PFSK-1 (cell line): ENCODE results near the gene SYTL3.

Source experiments
- FOXP2 ChIP-seq: optimal IDR thresholded peaks from 2 replicates; pipeline ENCODE3; 2011; ENCODE audit warnings: borderline replicate concordance, control low read depth, inconsistent platforms; ENCODE audit not compliant: insufficient read depth; ENCODE audit errors: extremely low read length, extremely low read depth
- POLR2AphosphoS5 ChIP-seq: IDR thresholded peaks from 2 replicates; pipeline ENCODE4 v1.6.1; 2012; ENCODE audit warnings: low read depth, mild to moderate bottlenecking, control low read depth, low read length, moderate library complexity
- REST ChIP-seq, 2 experiments: IDR thresholded peaks; 2 replicates each; pipeline versions ENCODE4 v1.6.1 to v1.8.0; 2011 to 2012; ENCODE audit warnings: low read depth in 2 of 2, low read length in 2 of 2, control low read depth in 1 of 2, inconsistent platforms in 1 of 2, mild to moderate bottlenecking in 1 of 2, moderate library complexity in 1 of 2; ENCODE audit not compliant: insufficient read depth in 1 of 2
- SIN3A ChIP-seq: IDR thresholded peaks from 2 replicates; pipeline ENCODE4 v1.6.1; 2012; ENCODE audit warnings: mild to moderate bottlenecking, low read length, moderate library complexity, borderline replicate concordance; ENCODE audit not compliant: insufficient read depth
- TAF1 ChIP-seq: IDR thresholded peaks from 2 replicates; pipeline ENCODE4 v1.6.1; 2012; ENCODE audit warnings: low read length, control low read depth, borderline replicate concordance; ENCODE audit not compliant: insufficient read depth

The SYTL3 gene

DNA sequence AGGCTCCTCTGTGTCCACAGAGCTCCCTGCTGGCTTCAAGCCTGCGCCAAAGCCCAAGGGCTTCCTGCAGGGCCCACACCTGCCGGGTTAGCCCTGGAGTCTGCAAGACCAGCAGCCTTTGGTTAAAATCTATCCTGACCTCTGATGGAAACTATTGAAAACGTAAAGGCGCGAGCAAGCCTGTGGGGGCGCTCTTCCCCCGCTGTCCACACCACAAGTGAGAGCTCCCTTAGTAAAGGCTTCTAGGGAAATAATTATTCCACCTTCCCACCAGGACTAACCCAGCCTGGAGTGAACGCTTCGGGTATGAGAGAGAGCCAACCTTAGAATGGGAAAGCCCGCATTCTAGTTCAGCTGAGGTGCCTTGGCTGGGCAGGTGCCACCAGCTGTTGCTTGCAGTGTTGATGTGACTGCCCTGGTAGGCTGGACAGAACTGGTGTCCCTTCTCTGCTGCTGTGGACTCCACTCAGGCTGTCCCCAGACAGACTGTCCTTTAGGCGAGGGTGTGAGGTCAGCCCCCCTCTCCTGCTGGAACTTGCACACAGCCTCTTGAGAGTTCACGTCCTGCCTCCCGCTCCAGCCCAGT lies 68.7 kb downstream of the SYTL3 start:
- TF ChIP-seq FOXP2 = no peak
- no peak for TF ChIP-seq POLR2AphosphoS5
- TF ChIP-seq SIN3A = no peak
- no peak for TF ChIP-seq TAF1
- no peak for TF ChIP-seq REST (IDR thresholded peaks at IDR 0.05; ENCODE audit: insufficient read depth in 1 of 2, low read depth in 2 of 2, low read length in 2 of 2)

DNA sequence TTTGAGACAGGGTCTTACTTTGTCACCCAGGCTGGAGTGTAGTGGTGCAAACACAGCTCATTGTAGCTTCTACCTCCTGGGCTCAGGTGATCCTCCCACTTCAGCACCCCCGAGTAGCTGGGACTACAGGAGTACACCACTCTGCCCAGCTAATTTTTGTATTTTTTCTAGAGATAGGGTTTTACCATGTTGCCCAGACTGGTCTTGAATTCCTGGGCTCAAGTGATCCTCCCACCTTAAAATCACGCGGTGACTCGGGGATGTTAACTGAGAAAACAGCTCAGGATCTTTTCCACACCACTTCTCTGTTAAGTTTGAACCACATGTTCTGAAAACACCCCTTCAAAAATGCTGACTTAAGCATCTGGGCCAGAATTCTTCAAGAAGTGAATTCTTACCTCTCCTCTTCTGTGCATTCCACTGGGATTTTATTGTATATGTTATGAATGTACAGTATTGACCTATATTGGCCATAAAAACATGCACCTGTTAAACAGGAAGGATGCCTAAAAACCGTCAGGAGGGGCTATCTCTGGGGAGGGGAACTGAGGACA lies 72.4 kb downstream of the SYTL3 start:
- no peak for TF ChIP-seq TAF1
- no peak for TF ChIP-seq SIN3A

- TF ChIP-seq SIN3A = no peak
- no peak for TF ChIP-seq POLR2AphosphoS5
- no peak for TF ChIP-seq REST (IDR thresholded peaks at IDR 0.05; ENCODE audit: insufficient read depth in 1 of 2, low read depth in 2 of 2, low read length in 2 of 2)
- no peak for TF ChIP-seq TAF1
- TF ChIP-seq FOXP2 = no peak
These were observed 75.8 kb downstream of the SYTL3 start for GRCh38 chr6:158725704-158726103.

DNA sequence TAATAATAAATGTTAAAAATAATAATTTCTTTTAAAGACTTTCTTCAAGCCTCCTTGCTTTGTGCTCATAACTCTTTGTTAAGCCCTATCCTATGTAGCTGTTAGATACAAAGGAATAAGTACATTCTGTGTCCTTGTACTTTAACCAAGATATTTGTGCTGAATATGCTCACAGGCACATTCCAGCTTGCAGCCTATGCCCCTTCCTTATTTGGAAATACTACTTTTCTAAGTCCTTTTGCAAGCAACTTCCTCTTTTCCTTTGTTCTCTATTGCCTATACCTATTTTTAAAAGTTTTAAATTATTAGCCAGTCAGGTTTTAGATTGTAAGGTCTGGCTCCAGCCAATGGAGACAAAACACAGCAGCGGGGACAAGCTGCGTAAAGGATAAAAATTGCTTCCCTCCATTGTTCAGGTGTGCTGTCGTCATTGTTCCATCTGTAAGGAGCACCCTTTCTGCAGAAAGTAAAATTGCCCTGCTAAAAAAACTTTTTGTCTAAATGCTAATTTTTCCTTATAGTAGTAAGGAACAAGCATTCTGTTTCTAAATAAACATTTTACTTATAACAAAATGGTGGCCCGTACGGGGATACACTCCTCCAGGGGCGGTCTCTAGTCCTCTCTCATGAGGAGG lies 80.2 kb downstream of the SYTL3 start:
- TF ChIP-seq TAF1 = no peak
- no peak for TF ChIP-seq POLR2AphosphoS5
- TF ChIP-seq SIN3A = no peak
- no peak for TF ChIP-seq REST (IDR thresholded peaks at IDR 0.05; ENCODE audit: insufficient read depth in 1 of 2, low read depth in 2 of 2, low read length in 2 of 2)
- no peak for TF ChIP-seq FOXP2

DNA sequence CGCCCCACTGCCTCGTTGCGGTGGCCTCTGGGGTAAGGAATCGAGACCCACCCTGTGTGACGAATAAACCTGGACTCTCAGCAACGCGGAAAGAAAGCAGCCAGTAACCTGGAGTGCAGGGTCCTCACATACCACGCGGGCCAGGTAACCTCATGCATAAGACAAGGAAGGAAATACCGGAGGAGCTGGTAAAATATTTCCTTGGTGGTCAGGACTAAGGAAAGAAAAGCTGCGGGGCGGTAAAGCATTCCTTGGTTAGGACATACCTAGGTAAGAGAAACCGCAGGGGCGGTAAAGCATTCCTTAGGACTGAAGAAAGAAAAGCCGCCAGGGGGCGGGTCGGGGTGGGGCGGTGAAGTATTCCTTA lies 80.7 kb downstream of the SYTL3 start:
- TF ChIP-seq POLR2AphosphoS5 (no peak), SIN3A (no peak), REST (IDR thresholded peaks at IDR 0.05; ENCODE audit: insufficient read depth in 1 of 2, low read depth in 2 of 2, low read length in 2 of 2) (no peak), FOXP2 (no peak), TAF1 (no peak)
